Right renal cortex interstitium (tissue), 3 donors: Measurements from ENCODE around the gene NAV2. TPM values are rescaled to one million over a fixed set of nuclear protein-coding genes. Genes with fewer than 3 reads are reported as not detected.

Experiments used
- DNase-seq, 3 donors: peaks; one replicate each; pipeline ENCODE4 v3.0.0-alpha.2; 2013; ENCODE audit warnings: low read depth in 3 of 3, low spot score in 2 of 3
- polyA plus RNA-seq, 3 donors: library from polyadenylated mRNA; unstranded; fragments of 120-200 nt; gene quantifications; one replicate each; pipeline ENCODE4 v1.2.1, GENCODE V29; 2013; ENCODE audit not compliant: insufficient read length in 3 of 3

Gene NAV2
- polyA plus RNA-seq, 3 donors, result 32.9 to 38.0 (median 34.6) TPM

DNA sequence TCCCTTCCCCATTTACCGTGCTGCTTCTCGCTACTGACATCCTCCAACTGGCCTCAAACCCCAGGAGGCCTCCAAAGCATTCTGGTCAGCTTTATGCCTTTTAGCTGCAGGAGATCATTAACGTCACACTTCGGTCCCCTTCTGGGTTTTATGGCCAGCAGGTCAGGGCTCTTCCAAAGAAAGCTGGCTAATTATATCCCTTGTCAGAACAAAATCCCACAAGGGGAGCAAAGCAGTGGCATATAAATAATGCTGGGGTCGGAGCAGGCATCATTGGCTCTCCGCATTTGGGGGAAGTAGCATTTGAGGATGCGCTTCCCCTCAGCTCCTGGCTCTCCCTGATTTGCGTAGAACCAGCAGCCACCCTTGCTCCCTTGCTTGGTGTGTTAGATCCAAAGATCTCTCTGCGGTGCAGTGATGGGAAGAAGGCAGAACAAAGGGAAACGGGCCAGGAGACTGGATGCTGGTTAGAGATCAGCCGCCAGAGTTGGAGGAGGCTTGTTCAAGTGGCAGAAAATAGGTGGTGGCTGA lies 330.2 kb downstream of the NAV2 start:
- no peak for DNase-seq

DNA sequence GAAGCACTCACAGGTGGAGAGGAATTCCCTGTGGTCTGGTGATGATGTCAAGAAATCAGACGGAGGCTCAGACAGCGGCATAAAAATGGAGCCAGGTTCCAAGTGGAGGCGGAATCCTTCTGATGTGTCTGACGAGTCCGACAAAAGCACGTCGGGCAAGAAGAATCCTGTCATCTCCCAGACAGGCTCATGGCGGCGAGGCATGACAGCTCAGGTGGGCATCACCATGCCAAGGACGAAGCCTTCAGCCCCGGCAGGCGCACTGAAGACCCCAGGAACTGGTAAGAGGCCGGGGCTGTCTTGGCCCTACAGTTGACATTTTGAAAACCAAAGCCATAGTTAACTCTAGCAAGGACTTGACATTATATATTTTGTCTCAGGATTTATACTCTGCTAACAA lies 331.4 kb downstream of the NAV2 start:
- DNase-seq, result no peak

- no peak for DNase-seq
These were observed 332.6 kb downstream of the NAV2 start for GRCh38 chr11:20045098-20045688.

DNA sequence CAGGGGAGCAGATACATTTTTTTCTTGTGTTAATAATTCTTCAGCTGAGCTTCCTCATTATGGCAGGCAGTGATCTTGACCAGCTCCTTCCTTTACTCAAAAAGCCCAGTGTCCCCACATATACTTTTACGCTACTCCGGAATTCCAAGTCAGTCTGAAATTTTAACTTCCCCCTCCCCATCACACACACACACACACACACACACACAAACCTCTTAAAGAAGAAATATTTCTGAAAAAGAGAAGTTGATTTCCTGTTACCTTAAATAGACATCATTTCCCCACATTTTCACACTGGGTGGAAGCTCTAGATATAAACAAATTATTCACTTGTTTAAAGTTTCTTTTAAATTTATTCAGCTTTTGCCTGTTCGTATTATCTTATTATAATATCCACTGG lies 333.8 kb downstream of the NAV2 start:
- DNase-seq, result no peak

DNA sequence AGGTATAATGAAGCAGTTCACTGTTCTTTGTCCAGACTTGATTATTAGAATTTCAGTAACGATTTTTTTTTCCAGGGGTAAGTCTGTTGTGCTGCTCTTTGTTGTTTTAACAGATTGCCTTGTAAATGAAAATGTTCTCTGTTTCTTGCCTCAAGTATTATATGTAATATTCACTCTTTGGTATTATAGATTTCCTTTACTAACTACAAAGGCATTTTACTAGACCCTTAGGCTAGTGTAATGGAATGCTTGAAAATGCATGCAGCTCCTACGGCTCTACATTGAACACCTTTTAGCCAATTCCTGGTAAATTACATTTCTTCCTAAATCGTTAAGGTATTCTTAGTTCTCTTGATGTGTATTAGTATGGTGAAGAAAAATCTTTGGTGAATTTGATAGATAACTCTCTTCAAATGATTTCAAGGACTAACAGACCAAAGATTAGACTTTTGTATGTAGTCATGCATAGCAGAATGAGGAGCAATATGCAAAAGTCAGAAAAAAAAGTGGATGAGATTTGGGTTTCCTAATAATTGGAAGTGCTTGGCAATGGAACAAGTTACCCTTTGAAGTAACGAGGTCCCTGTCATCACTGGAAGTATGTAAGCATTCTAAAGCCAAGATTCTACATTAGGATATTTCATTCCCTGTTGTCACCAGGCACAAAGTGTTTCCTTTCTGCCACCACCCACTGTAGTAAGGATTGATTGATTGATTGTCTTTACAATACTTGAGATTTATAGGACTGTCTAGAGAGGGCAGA lies 334.6 kb downstream of the NAV2 start:
- no peak for DNase-seq

- DNase-seq, result no peak
These were observed 335.1 kb downstream of the NAV2 start for GRCh38 chr11:20047769-20048154.

GRCh38 chr11:20048246-20048645 lies 335.6 kb downstream of the NAV2 start:
- DNase-seq, result no peak

DNA sequence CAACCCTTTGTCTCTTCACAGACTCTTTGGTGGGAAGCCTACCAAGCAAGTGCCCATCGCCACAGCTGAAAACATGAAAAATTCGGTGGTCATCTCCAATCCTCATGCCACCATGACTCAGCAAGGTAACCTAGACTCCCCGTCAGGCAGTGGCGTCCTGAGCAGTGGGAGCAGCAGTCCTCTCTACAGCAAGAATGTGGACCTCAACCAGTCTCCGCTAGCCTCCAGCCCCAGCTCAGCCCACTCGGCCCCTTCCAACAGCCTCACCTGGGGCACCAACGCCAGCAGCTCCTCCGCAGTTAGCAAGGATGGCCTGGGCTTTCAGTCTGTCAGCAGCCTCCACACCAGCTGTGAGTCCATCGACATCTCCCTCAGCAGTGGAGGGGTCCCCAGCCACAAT lies 336.1 kb downstream of the NAV2 start:
- no peak for DNase-seq

- no peak for DNase-seq
These were observed 336.6 kb downstream of the NAV2 start for GRCh38 chr11:20049231-20049630.

DNA sequence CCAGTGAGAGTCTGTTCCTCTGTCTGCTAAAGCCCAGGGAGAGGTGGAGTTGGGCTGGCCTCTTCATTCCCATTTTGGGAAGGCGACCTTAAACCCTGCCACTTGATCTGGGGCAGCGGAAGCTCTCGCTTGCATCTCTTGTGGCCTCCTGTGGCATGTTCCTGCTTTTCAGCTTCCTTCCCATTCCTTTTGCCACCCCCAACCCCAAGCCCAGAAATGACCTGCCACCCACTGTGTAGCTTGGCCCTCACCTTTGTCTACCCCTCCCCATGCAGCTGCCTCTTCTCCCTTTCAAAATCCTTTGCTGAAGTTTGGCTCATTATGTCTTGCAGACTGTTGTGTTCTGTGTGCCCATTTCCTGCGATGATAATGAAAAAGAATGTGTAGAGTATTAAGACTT lies 337.4 kb downstream of the NAV2 start:
- no peak for DNase-seq

- DNase-seq, result no peak
These were observed 338.1 kb downstream of the NAV2 start for GRCh38 chr11:20050551-20051333.

- no peak for DNase-seq
These were observed 339.1 kb downstream of the NAV2 start for GRCh38 chr11:20051469-20052399.

DNA sequence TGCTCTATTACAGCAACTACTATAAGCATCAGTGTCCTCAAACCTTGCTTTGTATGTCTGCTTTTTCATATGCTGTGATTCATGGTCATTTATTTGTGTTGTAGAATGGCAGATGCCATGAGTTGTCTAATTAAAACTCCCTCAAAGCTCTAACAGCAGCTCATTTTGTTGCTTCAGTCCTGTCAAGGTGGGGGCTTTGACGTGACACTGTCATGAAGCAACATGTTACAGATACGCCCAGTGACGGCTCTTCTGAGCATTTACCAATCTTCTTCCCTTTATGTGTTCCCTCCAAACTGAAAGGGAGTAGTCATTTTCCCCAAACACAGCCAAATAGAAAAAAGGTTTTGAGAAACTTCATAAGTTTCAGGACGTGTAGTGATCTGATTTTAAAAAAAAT lies 340.9 kb downstream of the NAV2 start:
- DNase-seq, result no peak

- no peak for DNase-seq
These were observed 341.9 kb downstream of the NAV2 start for GRCh38 chr11:20054584-20054983.

DNA sequence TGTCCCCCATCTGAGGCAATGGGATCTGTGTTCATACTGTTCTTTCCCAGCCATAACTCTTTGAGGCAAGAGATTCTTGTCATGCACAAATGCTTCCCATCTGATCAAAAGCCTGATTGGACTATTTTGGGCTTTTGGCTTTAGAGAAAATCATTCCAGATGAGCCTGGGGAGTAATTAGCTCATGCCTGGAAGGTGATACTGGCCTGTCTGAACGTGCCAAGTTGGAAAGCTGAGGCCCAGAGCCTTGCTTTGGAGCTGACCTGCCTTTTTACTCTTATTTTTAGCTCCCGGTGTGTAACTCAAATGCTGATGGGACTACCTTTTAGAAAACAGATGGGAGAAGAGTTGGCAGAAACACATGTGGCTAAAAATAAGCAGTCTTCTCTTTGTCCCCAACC lies 342.7 kb downstream of the NAV2 start:
- no peak for DNase-seq

- no peak for DNase-seq
These were observed 343.7 kb downstream of the NAV2 start for GRCh38 chr11:20056109-20056949.

DNA sequence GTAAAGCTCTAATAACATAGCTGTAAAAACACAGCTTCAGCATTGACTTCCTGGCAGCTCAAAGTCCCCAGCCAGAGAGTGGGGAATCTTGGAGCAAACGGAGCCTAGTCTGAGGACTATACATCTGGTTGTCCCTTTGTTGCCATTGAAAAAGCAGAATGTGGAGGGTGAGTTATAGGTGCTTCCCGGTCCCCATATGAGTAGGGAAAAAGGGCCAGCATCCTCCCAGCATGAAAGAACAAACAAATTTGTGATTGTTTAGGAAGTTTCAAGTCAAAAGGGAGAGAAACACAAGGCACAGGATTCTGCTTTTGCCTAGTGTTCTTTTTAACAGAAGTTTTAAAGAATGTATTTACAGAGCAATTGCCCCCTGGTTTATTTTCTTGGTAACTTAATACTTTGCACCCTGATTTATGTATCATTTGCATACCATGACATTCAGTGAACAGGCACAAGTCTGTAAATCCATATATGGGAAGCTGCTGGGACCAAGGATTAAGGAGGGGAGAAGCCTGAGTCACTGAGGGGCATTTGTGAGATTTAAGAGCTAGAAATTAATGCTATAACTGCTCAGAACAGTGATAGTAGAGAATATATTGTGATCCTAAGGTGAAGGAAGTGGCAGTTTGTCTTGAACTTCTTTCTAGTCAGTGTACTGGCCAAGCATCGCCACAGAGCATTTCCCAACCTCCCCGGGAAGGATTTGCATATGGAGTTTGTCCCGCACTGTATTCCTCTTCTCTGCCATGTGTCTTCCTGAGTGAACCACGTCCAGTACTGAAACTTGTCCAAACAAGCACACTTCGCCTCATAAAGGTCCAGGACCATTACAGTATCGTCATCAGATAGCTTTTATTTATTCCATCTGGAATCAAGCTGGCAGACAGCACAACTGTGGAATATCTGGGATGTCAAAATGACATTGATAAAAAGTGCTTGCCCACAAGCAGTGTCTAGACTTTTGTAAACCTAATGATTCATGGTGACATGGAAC lies 344.6 kb downstream of the NAV2 start:
- DNase-seq, result no peak

DNA sequence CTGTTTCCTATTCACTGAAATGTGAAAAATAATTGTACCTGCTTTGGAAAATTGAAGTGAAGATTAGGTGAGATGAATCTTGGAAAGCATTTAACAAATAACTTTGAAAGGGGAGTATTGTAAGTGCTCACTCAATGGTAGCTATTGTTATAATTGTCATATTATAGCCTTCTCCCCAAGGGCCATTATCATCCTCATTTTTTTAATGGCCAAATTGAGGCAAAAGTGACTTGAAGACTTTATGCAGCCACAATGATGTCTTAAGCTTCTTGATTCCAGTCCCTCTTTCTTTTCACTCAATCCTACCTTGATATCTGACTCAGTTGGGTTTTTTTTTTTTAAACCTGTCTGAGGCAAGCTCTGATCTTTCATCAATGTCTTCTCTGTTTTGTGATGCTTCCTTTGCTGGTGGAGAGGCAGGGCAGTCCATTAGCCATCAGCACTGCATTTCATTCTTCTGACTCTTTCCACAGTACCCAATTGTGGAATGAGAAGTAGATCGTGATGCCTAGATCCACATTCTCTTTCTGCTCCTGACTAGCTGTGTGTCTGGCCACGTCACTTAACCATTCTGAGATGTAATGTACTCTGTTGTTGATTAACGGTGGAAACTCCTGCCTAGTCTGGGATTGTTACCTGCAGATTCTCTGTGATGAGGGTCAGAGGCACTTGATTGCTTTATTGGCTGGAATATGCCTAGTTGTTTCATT lies 346.3 kb downstream of the NAV2 start:
- DNase-seq, result no peak
